RWPE1 (cell line): ENCODE results near the gene MMP24OS.
A peak's percentile ranks its signal among the peaks of the same experiment; 100 is the strongest.

ENCODE experiments used
- CTCF ChIA-PET: fragments of 350-600 bp; sonication (Branson Sonifier 250); formaldehyde crosslinking; extraction: SDS; loops from one replicate; lab custom pipeline; 2021; lab: Yijun Ruan, JAX
- POLR2A ChIA-PET: fragments of 400-600 bp; formaldehyde crosslinking; extraction: SDS; loops from one replicate; lab custom pipeline; 2020; ENCODE audit warnings: antibody characterized with exemption; ENCODE audit not compliant: low non-redundant PET; lab: Yijun Ruan, JAX
- DNase-seq: peaks from one replicate; pipeline ENCODE4 v3.0.0; 2012; ENCODE audit warnings: low spot score
- H3K27ac ChIP-seq: fragments of 450-650 bp; 2 replicates; pipeline ENCODE4 v1.5.1; 2017
- CTCF ChIP-seq: fragments of 450-650 bp; conservative IDR thresholded peaks from 2 replicates; pipeline ENCODE4 v1.5.1; 2017; ENCODE audit warnings: low read depth, mild to moderate bottlenecking

The MMP24OS gene

GRCh38 chr20:35297740-35298139 is 19.8 kb upstream of the MMP24OS start:
- no peak for TF ChIP-seq CTCF
- POLR2A ChIA-PET = interaction anchor here (1.4 kb wide), 1 partner anchor 14 kb away, joined by 4 read pairs; no protein-coding TSS in a partner anchor
- peak overlapping the region; percentile 6; the same call in 1 of the 2 replicates for H3K27ac ChIP-seq
- CTCF ChIA-PET = interaction anchor here (0.7 to 1.5 kb wide), 4 partner anchors 24 to 152 kb away, joined by 3 to 5 read pairs (median 4); no protein-coding TSS in a partner anchor
- DNase-seq = no peak

DNA sequence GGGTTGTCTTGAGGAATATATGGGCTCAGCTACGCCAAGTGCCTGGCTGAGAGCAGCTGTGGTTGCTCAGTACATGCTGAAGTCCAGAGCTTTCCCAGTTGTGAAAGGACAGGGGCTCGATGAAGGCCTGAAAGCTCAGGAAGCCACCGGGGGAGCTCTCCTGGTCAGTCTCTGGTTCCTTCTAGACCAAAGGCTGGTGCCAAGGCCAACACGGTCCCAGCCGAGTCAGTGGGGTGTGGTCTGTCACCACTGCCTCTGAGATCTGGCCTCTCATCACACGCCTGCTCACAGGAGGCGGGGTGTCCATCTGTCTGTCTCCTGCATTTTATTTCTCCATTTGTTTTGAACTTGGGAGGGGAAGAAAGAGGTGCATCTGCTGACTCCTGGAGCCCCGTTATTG is 19.2 kb upstream of the MMP24OS start:
- CTCF ChIA-PET = interaction anchor here (0.7 to 1.5 kb wide), 4 partner anchors 25 to 152 kb away, joined by 3 to 5 read pairs (median 4); no protein-coding TSS in a partner anchor

DNA sequence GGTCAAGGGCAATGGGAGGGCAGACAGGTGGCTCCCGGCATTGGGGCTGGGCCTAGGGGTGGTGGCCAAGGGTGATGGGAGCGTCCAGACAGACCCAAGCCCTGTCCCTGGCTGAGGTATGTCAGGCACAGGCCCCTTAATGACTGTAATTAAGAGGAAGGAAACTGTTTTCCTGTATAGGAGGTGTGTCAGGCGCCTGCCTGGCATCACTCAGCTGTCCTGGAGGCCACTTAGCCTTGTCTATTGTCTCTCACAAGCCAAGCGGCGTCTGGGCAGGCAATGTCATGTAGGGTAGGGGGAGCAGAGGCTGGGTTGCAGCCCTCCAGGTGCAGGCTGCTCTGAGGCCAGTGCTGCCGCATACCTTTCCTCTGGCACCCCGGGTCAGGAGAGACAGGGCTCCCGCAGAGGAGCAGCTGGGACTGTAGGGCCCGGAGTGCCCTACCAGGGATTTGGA is 18.2 kb upstream of the MMP24OS start:
- ChIA-PET POLR2A (no interaction called here), CTCF (interaction anchor here (1.5 kb wide), 1 partner anchor 28 kb away, joined by 4 read pairs; no protein-coding TSS in a partner anchor)
- DNase-seq = no peak
- TF ChIP-seq CTCF = no peak
- no peak overlapping the region for H3K27ac ChIP-seq

More for the DNA sequence above, 19.2 kb upstream of the MMP24OS start:
- POLR2A ChIA-PET = interaction anchor here (1.4 kb wide), 1 partner anchor 13 kb away, joined by 4 read pairs; no protein-coding TSS in a partner anchor
- H3K27ac ChIP-seq = peak overlapping the region; percentile 6; the same call in 1 of the 2 replicates
- TF ChIP-seq CTCF = no peak
- DNase-seq = no peak

DNA sequence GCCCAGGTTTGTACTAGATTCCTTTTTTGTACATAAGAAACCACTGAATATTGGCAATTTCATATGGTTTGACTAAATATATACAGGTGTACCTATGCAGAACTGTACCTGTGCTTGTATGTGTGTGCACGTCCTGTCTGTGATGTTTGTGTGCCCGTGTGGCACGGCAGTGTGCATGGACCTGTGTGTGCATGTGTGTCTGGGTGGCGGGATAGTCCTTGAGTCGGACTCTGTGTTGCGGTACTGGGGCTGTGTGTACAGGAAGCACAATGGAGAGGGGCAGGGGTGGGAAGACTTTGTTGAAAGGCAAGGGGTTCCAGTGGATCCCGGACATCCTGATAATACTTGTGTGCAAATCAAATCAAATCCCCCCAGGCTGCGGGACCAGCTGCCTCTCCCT is 17.8 kb upstream of the MMP24OS start:
- CTCF ChIA-PET = interaction anchor here (2.3 kb wide), 1 partner anchor 8 kb away, joined by 12 read pairs; no protein-coding TSS in a partner anchor
- no peak for TF ChIP-seq CTCF

DNA sequence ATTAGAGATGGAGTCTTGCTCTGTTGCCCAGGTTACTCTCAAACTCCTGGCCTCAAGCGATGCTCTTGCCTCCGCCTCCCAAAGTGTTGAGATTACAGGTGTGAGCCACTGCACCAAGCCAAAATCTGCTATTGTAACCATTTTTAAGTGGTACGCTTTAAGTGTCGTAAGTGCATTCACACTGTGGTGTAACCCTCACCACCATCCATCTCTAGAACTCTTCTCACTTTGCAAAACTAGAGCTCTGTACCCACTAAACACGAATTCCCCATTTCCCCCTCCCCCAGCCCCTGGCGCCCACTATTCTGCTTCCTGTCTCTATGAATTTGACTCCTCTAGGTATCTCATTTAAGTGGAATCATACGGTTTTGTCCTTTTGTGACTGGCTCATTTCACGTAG is 17.1 kb upstream of the MMP24OS start:
- DNase-seq = no peak
- H3K27ac ChIP-seq = no peak overlapping the region
- POLR2A ChIA-PET = no interaction called here
- CTCF ChIA-PET = interaction anchor here (2.3 kb wide), 1 partner anchor 9 kb away, joined by 12 read pairs; no protein-coding TSS in a partner anchor
- no peak for TF ChIP-seq CTCF

More for the DNA sequence above, 17.8 kb upstream of the MMP24OS start:
- no peak overlapping the region for H3K27ac ChIP-seq
- POLR2A ChIA-PET = no interaction called here
- no peak for DNase-seq

DNA sequence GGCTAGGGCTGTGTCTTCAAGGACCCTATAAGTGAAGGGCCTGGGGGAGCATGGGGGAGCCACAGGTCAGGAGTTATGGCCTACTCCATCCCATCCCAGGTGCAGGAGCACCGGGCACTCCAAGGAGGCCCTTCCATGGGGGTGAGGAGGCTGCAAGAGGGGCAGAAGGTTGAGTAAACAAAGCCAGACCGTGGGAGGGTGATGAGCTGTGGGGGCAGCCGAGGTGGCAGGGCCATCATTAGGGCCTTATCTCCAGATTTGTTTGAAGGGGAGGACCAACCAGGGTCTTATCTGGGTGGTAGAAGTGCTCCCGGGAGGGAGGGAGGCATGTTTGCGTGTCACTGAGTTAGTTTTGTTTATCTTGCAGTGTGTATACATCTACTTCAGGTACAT is 16.4 kb upstream of the MMP24OS start:
- DNase-seq = no peak
- no peak for TF ChIP-seq CTCF
- H3K27ac ChIP-seq = no peak overlapping the region
- CTCF ChIA-PET = interaction anchor here (0.5 to 2.3 kb wide), 2 partner anchors 10 to 25 kb away, joined by 3 to 12 read pairs; no protein-coding TSS in a partner anchor
- POLR2A ChIA-PET = no interaction called here
